ENCODE data around the gene LCN10.

The LCN10 gene

DNA sequence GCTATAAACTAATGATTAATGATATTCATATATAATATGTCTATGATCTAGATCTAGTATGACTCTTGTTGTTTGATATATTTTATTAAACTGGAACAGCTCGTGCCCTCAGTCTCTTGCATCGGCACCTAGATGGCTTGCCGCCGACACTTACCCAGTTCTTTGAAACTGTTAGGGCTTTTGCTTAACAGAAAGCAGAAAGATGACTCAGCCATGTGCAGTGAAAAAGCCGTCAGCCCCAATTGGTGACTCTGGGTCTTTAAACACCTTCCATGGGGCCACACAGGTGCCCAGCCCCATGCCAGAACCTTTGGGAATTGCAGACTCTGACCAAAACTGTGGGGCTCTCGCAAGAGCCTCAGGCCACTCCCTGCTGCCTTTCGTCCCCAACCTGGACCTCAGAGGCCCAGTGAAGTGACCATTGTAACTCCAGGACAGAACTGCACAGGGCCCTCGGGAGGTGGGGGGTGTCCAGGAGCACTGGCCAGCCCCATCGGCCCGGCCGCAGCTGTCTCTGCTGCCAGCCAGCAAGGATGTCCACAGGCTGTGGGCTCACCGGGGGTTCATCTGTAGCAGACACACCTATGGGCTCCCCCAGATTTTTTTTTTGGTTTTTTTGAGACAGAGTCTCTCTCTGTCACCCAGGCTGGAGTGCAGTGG is 7.8 kb downstream of the LCN10 start:
- no peak for DNase-seq (ENCODE audit: low read depth)
- TF ChIP-seq CTCF (IDR thresholded peaks at IDR 0.05; ENCODE audit: low read length, missing control alignments): no peak
- no peak overlapping the region for H3K4me3 ChIP-seq (replicated peaks; ENCODE audit: low read depth, low read length)

DNA sequence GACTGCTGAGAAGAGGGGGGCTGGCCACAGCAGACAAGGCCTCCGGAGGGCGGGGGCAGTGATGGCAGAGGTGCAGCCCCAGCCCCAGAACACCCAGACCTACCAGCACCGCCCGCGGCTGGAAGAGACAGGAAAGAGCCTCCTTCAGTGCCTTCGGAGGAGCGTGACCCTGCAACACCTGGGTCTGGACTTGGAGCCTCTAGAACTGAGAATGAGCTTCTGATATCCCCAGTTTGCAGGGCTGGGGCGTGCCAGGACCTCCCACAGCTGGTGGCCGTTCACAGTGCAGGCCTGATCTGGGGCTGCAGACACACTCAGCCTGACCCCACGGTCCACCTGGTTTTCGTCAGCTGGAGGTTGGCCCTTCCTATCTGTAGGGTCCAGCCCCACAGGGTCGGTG is 9.1 kb downstream of the LCN10 start:
- no peak for DNase-seq (ENCODE audit: low read depth)
- no peak overlapping the region for H3K4me3 ChIP-seq (replicated peaks; ENCODE audit: low read depth, low read length)
- TF ChIP-seq CTCF (IDR thresholded peaks at IDR 0.05; ENCODE audit: low read length, missing control alignments): no peak

GRCh38 chr9:136732444-136733178 is 10.1 kb downstream of the LCN10 start:
- H3K4me3 ChIP-seq (replicated peaks; ENCODE audit: low read depth, low read length): no peak overlapping the region
- DNase-seq (ENCODE audit: low read depth): no peak
- TF ChIP-seq CTCF (IDR thresholded peaks at IDR 0.05; ENCODE audit: low read length, missing control alignments): no peak

DNA sequence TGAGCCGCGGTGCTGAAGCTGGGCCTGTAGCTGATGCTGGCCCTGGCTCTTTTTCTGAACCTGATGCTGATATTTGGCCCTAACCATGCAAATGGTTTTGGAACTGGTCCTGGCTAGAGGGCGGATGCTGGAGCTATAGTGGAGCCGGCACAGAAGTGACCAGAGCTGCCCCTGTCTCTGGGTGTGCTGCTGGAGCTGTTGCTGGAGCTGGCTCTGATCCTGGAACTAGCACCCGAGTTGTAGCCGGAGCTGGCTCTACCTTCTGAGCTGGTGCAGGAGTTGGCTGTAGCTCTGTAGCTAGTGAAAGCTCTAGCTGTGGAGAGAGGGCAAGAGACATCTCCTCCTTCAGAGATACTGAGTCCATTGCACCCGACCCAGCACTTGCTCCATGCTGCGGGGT is 12.8 kb downstream of the LCN10 start:
- no peak for TF ChIP-seq CTCF (IDR thresholded peaks at IDR 0.05; ENCODE audit: low read length, missing control alignments)
- DNase-seq (ENCODE audit: low read depth): no peak
- H3K4me3 ChIP-seq (replicated peaks; ENCODE audit: low read depth, low read length): no peak overlapping the region

DNA sequence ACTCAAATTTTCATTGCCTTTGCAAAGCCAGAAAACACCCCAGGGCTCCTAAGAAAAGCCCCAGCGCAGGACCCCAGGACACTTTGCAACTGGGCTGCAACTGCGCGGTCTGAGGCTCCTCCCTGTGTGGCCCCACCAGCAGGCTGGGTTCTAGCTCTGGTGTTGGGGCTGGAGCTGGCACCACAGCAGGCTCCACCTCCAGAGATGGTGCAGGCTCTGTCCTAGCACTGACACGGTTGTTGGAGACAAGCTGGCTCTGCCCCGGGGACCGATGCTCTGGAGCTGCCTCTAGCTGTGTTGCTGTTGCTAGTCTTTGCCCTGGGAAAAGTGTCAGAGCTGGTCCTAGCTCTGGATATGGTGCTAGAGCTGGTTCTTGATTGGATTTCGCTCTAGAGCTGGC is 13.6 kb downstream of the LCN10 start:
- TF ChIP-seq CTCF (IDR thresholded peaks at IDR 0.05; ENCODE audit: low read length, missing control alignments): no peak
- no peak for DNase-seq (ENCODE audit: low read depth)
- peak overlapping the region; percentile 98 for H3K4me3 ChIP-seq (replicated peaks; ENCODE audit: low read depth, low read length)

DNA sequence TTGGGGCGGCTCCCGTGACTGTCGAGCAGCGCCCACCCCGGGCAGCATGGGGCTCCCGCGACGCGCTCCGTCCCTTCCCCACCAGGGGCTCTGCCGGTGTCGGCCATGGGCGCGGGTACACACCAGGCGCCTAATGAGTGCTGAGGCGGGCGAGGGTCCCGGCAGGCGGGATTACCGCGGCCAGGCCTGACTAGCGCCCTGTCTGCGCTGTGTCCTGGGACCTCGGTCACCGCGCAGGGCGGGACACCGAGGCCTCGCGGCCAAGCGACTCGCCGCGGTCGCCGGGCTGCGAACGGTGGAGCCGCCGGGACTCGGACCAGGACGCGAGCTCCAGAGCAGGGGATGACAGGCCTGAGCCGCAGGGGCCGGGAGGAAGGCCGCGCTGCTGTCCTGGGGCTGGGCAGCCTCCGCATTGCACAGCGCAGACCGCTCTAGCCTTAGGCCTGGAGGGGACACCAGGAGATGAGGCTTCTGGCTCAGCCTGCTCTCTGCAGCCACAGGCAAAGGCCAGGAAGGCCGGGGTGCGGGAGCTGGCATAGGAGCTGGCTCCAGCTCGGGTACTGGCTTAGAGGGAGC is 14.1 kb downstream of the LCN10 start:
- no peak for TF ChIP-seq CTCF (IDR thresholded peaks at IDR 0.05; ENCODE audit: low read length, missing control alignments)
- peak overlapping the region; percentile 98 for H3K4me3 ChIP-seq (replicated peaks; ENCODE audit: low read depth, low read length)
- DNase-seq (ENCODE audit: low read depth): no peak

Measured in fibroblast of pulmonary artery (primary cell).